Natural killer cell (primary cell): ENCODE measurements around the gene GGT7. TPM values are rescaled to one million over a fixed set of nuclear protein-coding genes. Genes with fewer than 3 reads are reported as not detected.

ENCODE experiments used
- ATAC-seq, 3 donors: fragments of 150-1000 bp in 2 of 3; fragments of 200-7000 bp in 1 of 3; cut with Tn5 transposase; 1 replicate in 1 of 3; 2 replicates in 2 of 3; pipeline ENCODE4 v1.10.0; 2021; ENCODE audit warnings: mild to moderate bottlenecking in 2 of 3, moderate library complexity in 2 of 3
- DNase-seq, 2 donors: peaks; one replicate each; pipeline versions ENCODE4 v3.0.0 to v3.0.0-alpha.2; 2013 to 2021; ENCODE audit warnings: mixed read lengths in 1 of 2
- H3K27ac ChIP-seq: one replicate; pipeline ENCODE4 v1.5.1; 2013; ENCODE audit warnings: mild to moderate bottlenecking, low read length
- H3K27me3 ChIP-seq: one replicate; pipeline ENCODE4 v1.6.1; 2013; ENCODE audit warnings: low read length; ENCODE audit not compliant: control insufficient read depth, insufficient read depth
- H3K36me3 ChIP-seq: one replicate; pipeline ENCODE4 v1.6.1; 2013; ENCODE audit warnings: low read length; ENCODE audit not compliant: control insufficient read depth, insufficient read depth
- H3K4me1 ChIP-seq: one replicate; pipeline ENCODE4 v1.6.1; 2013; ENCODE audit warnings: low read length; ENCODE audit not compliant: control insufficient read depth, insufficient read depth
- H3K4me3 ChIP-seq: one replicate; pipeline ENCODE4 v1.5.1; 2013; ENCODE audit warnings: low read length
- H3K9me3 ChIP-seq: one replicate; pipeline ENCODE4 v1.6.1; 2013; ENCODE audit warnings: low read length; ENCODE audit not compliant: control insufficient read depth, insufficient read depth
- H3K27ac Mint-ChIP-seq, 2 donors: one replicate each; pipeline ENCODE4 v1.8.0; 2022; ENCODE audit warnings: mild to moderate bottlenecking in 2 of 2, mixed read lengths in 2 of 2, moderate library complexity in 1 of 2
- H3K27me3 Mint-ChIP-seq, 2 donors: one replicate each; pipeline ENCODE4 v1.8.0; 2022; ENCODE audit warnings: low read depth in 2 of 2, mixed read lengths in 2 of 2
- H3K36me3 Mint-ChIP-seq: one replicate; pipeline ENCODE4 v1.8.0; 2022; ENCODE audit warnings: mixed read lengths
- H3K4me1 Mint-ChIP-seq, 2 donors: one replicate each; pipeline ENCODE4 v1.8.0; 2022; ENCODE audit warnings: mixed read lengths in 2 of 2
- H3K4me3 Mint-ChIP-seq: one replicate; pipeline ENCODE4 v1.8.0; 2022; ENCODE audit warnings: mild to moderate bottlenecking, moderate library complexity, mixed read lengths
- H3K9me3 Mint-ChIP-seq, 2 donors: one replicate each; pipeline ENCODE4 v1.8.0; 2022; ENCODE audit warnings: mixed read lengths in 2 of 2
- CTCF ChIP-seq: fragments of 200-600 bp; IDR thresholded peaks from one replicate; pipeline ENCODE4 v1.8.0; 2022; ENCODE audit warnings: antibody characterized with exemption
- WGBS: methylation state at CpG from one replicate; pipeline ENCODE4 v1.1.7; 2013; ENCODE audit warnings: missing lambda C conversion rate; ENCODE audit not compliant: insufficient coverage; 5-methylcytosine and 5-hydroxymethylcytosine counted together
- intact Hi-C: fragments of 100-400 bp; cut with micrococcal nuclease; formaldehyde crosslinking; loops from one replicate; pipeline ENCODE4 v1.14.2; 2022
- total RNA-seq, 4 donors: library from RNA; stranded (reverse); fragments of 120-200 nt in 1 of 4; gene quantifications; one replicate each; pipeline versions ENCODE4 v1.2.3 to v1.2.4, GENCODE V29; 2013 to 2022

The GGT7 gene
- total RNA-seq, 3 donors from 2014 or later (not counting 1 experiment from before 2014, with no cell fraction given): 7.4 to 12.8 (median 12.1) TPM

- H3K36me3 Mint-ChIP-seq: no peaks in the 10 kb centered on the region
- DNase-seq: no peak
- no peak overlapping the region for H3K4me3 Mint-ChIP-seq
Observed at GRCh38 chr20:34886122-34886521, 13.5 kb upstream of the GGT7 start.

GRCh38 chr20:34884260-34884659, 11.6 kb upstream of the GGT7 start:
- no peak overlapping the region for H3K27ac Mint-ChIP-seq
- peaks cover 11 to 13% of the 10 kb centered on the region in 2 donors for H3K27me3 Mint-ChIP-seq
- no peaks in the 10 kb centered on the region for H3K9me3 ChIP-seq
- 100% methylated on average over 1 of the region's 1 CpG for WGBS
- DNase-seq (no peak), ATAC-seq (no peak)
- no peaks in the 10 kb centered on the region for H3K36me3 ChIP-seq
- H3K4me3 Mint-ChIP-seq: no peak overlapping the region
- H3K4me1 ChIP-seq: no peaks in the 10 kb centered on the region
- no peak overlapping the region for H3K4me3 ChIP-seq
- no peaks in the 10 kb centered on the region for H3K36me3 Mint-ChIP-seq
- no peak for TF ChIP-seq CTCF
- no peaks in the 10 kb centered on the region for H3K27me3 ChIP-seq
- H3K4me1 Mint-ChIP-seq: no peaks in the 10 kb centered on the region
- no peaks in the 10 kb centered on the region for H3K9me3 Mint-ChIP-seq
- intact Hi-C loops: no loop called here
- H3K27ac ChIP-seq: no peak overlapping the region

More at GRCh38 chr20:34886122-34886521, 13.5 kb upstream of the GGT7 start:
- Histone ChIP-seq H3K9me3 (no peaks in the 10 kb centered on the region), H3K27me3 (no peaks in the 10 kb centered on the region), H3K4me1 (no peaks in the 10 kb centered on the region), H3K36me3 (no peaks in the 10 kb centered on the region), H3K4me3 (no peak overlapping the region), H3K27ac (no peak overlapping the region)
- no peak for TF ChIP-seq CTCF
- no peaks in the 10 kb centered on the region for H3K9me3 Mint-ChIP-seq
- intact Hi-C loops: no loop called here
- 88% methylated on average over 2 of the region's 3 CpGs for WGBS
- no peak for ATAC-seq
- H3K27ac Mint-ChIP-seq: no peak overlapping the region
- no peaks in the 10 kb centered on the region for H3K4me1 Mint-ChIP-seq
- H3K27me3 Mint-ChIP-seq: peaks cover 13 to 16% of the 10 kb centered on the region in 2 donors

GRCh38 chr20:34883809-34884208, 11.2 kb upstream of the GGT7 start:
- intact Hi-C loops: no loop called here
- H3K4me3 Mint-ChIP-seq: no peak overlapping the region
- H3K36me3 ChIP-seq: no peaks in the 10 kb centered on the region
- no peak for ATAC-seq
- DNase-seq: no peak
- peaks cover 13% of the 10 kb centered on the region in 2 donors for H3K27me3 Mint-ChIP-seq
- H3K27ac ChIP-seq: no peak overlapping the region
- H3K36me3 Mint-ChIP-seq: no peaks in the 10 kb centered on the region
- TF ChIP-seq CTCF: no peak
- no peaks in the 10 kb centered on the region for H3K9me3 Mint-ChIP-seq
- WGBS: 91% methylated on average over 4 of the region's 4 CpGs
- no peak overlapping the region for H3K27ac Mint-ChIP-seq
- no peaks in the 10 kb centered on the region for H3K27me3 ChIP-seq
- H3K4me3 ChIP-seq: no peak overlapping the region
- no peaks in the 10 kb centered on the region for H3K4me1 ChIP-seq
- H3K4me1 Mint-ChIP-seq: no peaks in the 10 kb centered on the region
- H3K9me3 ChIP-seq: no peaks in the 10 kb centered on the region

- no peak for TF ChIP-seq CTCF
- H3K27ac Mint-ChIP-seq: no peak overlapping the region
- H3K36me3 Mint-ChIP-seq: no peaks in the 10 kb centered on the region
- Histone ChIP-seq H3K36me3 (no peaks in the 10 kb centered on the region), H3K4me3 (no peak overlapping the region), H3K27ac (no peak overlapping the region), H3K27me3 (no peaks in the 10 kb centered on the region), H3K4me1 (no peaks in the 10 kb centered on the region), H3K9me3 (no peaks in the 10 kb centered on the region)
- intact Hi-C loops: no loop called here
- H3K4me1 Mint-ChIP-seq: no peaks in the 10 kb centered on the region
- ATAC-seq (no peak), DNase-seq (no peak)
- no peaks in the 10 kb centered on the region for H3K9me3 Mint-ChIP-seq
- H3K27me3 Mint-ChIP-seq: peaks cover 7 to 9% of the 10 kb centered on the region in 2 donors
- H3K4me3 Mint-ChIP-seq: no peak overlapping the region
Observed at GRCh38 chr20:34883087-34883688, 10.5 kb upstream of the GGT7 start.
